ENCODE data around the gene RMND5B.

RMND5B gene

GRCh38 chr5:178106086-178106485 lies 24.7 kb upstream of the RMND5B start:
- Histone ChIP-seq H2BK12ac (ENCODE audit: low read length) (no peak overlapping the region), H3K4me1 (ENCODE audit: control insufficient read depth in 1 of 2, insufficient read depth in 2 of 2, low read length in 2 of 2) (peaks cover 10 to 12% of the 10 kb centered on the region in 2 experiments), H3K4me3 (ENCODE audit: low read depth, low read length) (no peak overlapping the region), H3K4ac (ENCODE audit: low read depth, low read length) (no peak overlapping the region), H3K27ac (ENCODE audit: low read depth, low read length) (no peak overlapping the region), H3K9me3 (ENCODE audit: insufficient read depth, low read depth, low read length) (no peaks in the 10 kb centered on the region), H3K4me2 (ENCODE audit: low read length) (no peak overlapping the region), H3K27me3 (ENCODE audit: insufficient read depth, low read length) (no peaks in the 10 kb centered on the region), H2AK5ac (ENCODE audit: low read length) (no peak overlapping the region), H3K36me3 (ENCODE audit: control insufficient read depth in 1 of 2, insufficient read depth in 2 of 2, low read length in 2 of 2) (no peaks in the 10 kb centered on the region), H3K9ac (ENCODE audit: low read length) (no peak overlapping the region), H2BK5ac (ENCODE audit: low read depth, low read length, poor library complexity) (no peak overlapping the region), H3K79me1 (ENCODE audit: low read length) (no peaks in the 10 kb centered on the region), H2AFZ (ENCODE audit: insufficient read depth, low read length, poor library complexity) (no peak overlapping the region), H3K14ac (ENCODE audit: low read length) (no peak overlapping the region), H4K12ac (ENCODE audit: low read depth, low read length) (no peak overlapping the region), H3K23ac (ENCODE audit: low read length) (no peak overlapping the region), H3K79me2 (ENCODE audit: control insufficient read depth, insufficient read depth, low read length, poor library complexity) (no peaks in the 10 kb centered on the region), H2BK120ac (ENCODE audit: insufficient read depth, low read length, poor library complexity) (no peak overlapping the region), H3K18ac (ENCODE audit: low read length) (no peak overlapping the region), H4K8ac (ENCODE audit: low read depth, low read length) (no peak overlapping the region), H4K91ac (ENCODE audit: low read depth, low read length) (no peak overlapping the region)
- no peak for DNase-seq
- WGBS (ENCODE audit: extremely low coverage, insufficient coverage, insufficient read length), result no CpG with 5 or more reads among the region's 4 CpGs

- H3K4me2 ChIP-seq (ENCODE audit: low read length), result no peak overlapping the region
- no peak overlapping the region for H3K27ac ChIP-seq (ENCODE audit: low read depth, low read length)
- no peaks in the 10 kb centered on the region for H3K9me3 ChIP-seq (ENCODE audit: insufficient read depth, low read depth, low read length)
- no peak overlapping the region for H3K18ac ChIP-seq (ENCODE audit: low read length)
- H3K9ac ChIP-seq (ENCODE audit: low read length), result no peak overlapping the region
- no peak overlapping the region for H3K4me3 ChIP-seq (ENCODE audit: low read depth, low read length)
- no CpG with 5 or more reads among the region's 13 CpGs for WGBS (ENCODE audit: extremely low coverage, insufficient coverage, insufficient read length)
- no peaks in the 10 kb centered on the region for H3K79me1 ChIP-seq (ENCODE audit: low read length)
- no peak overlapping the region for H4K12ac ChIP-seq (ENCODE audit: low read depth, low read length)
- H2BK12ac ChIP-seq (ENCODE audit: low read length), result no peak overlapping the region
- H4K8ac ChIP-seq (ENCODE audit: low read depth, low read length), result no peak overlapping the region
- H2AFZ ChIP-seq (ENCODE audit: insufficient read depth, low read length, poor library complexity), result no peak overlapping the region
- no peak overlapping the region for H3K14ac ChIP-seq (ENCODE audit: low read length)
- H2AK5ac ChIP-seq (ENCODE audit: low read length), result no peak overlapping the region
- no peak for DNase-seq
- peaks cover 10 to 12% of the 10 kb centered on the region in 2 experiments for H3K4me1 ChIP-seq (ENCODE audit: control insufficient read depth in 1 of 2, insufficient read depth in 2 of 2, low read length in 2 of 2)
- H3K79me2 ChIP-seq (ENCODE audit: control insufficient read depth, insufficient read depth, low read length, poor library complexity), result no peaks in the 10 kb centered on the region
- H3K4ac ChIP-seq (ENCODE audit: low read depth, low read length), result no peak overlapping the region
- no peak overlapping the region for H3K23ac ChIP-seq (ENCODE audit: low read length)
- H2BK120ac ChIP-seq (ENCODE audit: insufficient read depth, low read length, poor library complexity), result no peak overlapping the region
- H3K27me3 ChIP-seq (ENCODE audit: insufficient read depth, low read length), result no peaks in the 10 kb centered on the region
- no peak overlapping the region for H2BK5ac ChIP-seq (ENCODE audit: low read depth, low read length, poor library complexity)
- H4K91ac ChIP-seq (ENCODE audit: low read depth, low read length), result no peak overlapping the region
- H3K36me3 ChIP-seq (ENCODE audit: control insufficient read depth in 1 of 2, insufficient read depth in 2 of 2, low read length in 2 of 2), result no peaks in the 10 kb centered on the region
Observed at GRCh38 chr5:178106556-178107239, 24.1 kb upstream of the RMND5B start.

- Histone ChIP-seq H3K23ac (ENCODE audit: low read length) (no peak overlapping the region), H3K79me1 (ENCODE audit: low read length) (no peaks in the 10 kb centered on the region), H3K4me1 (ENCODE audit: control insufficient read depth in 1 of 2, insufficient read depth in 2 of 2, low read length in 2 of 2) (peaks cover 10 to 12% of the 10 kb centered on the region in 2 experiments), H4K12ac (ENCODE audit: low read depth, low read length) (no peak overlapping the region), H2AK5ac (ENCODE audit: low read length) (no peak overlapping the region), H3K79me2 (ENCODE audit: control insufficient read depth, insufficient read depth, low read length, poor library complexity) (no peaks in the 10 kb centered on the region), H3K18ac (ENCODE audit: low read length) (no peak overlapping the region), H2BK5ac (ENCODE audit: low read depth, low read length, poor library complexity) (no peak overlapping the region), H3K4me3 (ENCODE audit: low read depth, low read length) (no peak overlapping the region), H2BK12ac (ENCODE audit: low read length) (no peak overlapping the region), H2AFZ (ENCODE audit: insufficient read depth, low read length, poor library complexity) (peak overlapping the region; percentile 10), H3K36me3 (ENCODE audit: control insufficient read depth in 1 of 2, insufficient read depth in 2 of 2, low read length in 2 of 2) (no peaks in the 10 kb centered on the region), H3K9ac (ENCODE audit: low read length) (peak overlapping the region; percentile 29), H3K4me2 (ENCODE audit: low read length) (no peak overlapping the region), H4K91ac (ENCODE audit: low read depth, low read length) (no peak overlapping the region), H4K8ac (ENCODE audit: low read depth, low read length) (no peak overlapping the region), H2BK120ac (ENCODE audit: insufficient read depth, low read length, poor library complexity) (no peak overlapping the region), H3K4ac (ENCODE audit: low read depth, low read length) (no peak overlapping the region), H3K27ac (ENCODE audit: low read depth, low read length) (no peak overlapping the region), H3K27me3 (ENCODE audit: insufficient read depth, low read length) (no peaks in the 10 kb centered on the region), H3K14ac (ENCODE audit: low read length) (no peak overlapping the region), H3K9me3 (ENCODE audit: insufficient read depth, low read depth, low read length) (no peaks in the 10 kb centered on the region)
- no CpG with 5 or more reads among the region's 5 CpGs for WGBS (ENCODE audit: extremely low coverage, insufficient coverage, insufficient read length)
- no peak for DNase-seq
Observed at GRCh38 chr5:178107756-178108310, 23.0 kb upstream of the RMND5B start.

GRCh38 chr5:178108446-178108845 lies 22.4 kb upstream of the RMND5B start:
- WGBS (ENCODE audit: extremely low coverage, insufficient coverage, insufficient read length), result no CpG with 5 or more reads among the region's 7 CpGs
- no peak overlapping the region for H3K4me2 ChIP-seq (ENCODE audit: low read length)

More at GRCh38 chr5:178108446-178108845, 22.4 kb upstream of the RMND5B start:
- no peak overlapping the region for H4K8ac ChIP-seq (ENCODE audit: low read depth, low read length)
- no peak overlapping the region for H2BK12ac ChIP-seq (ENCODE audit: low read length)
- no peaks in the 10 kb centered on the region for H3K9me3 ChIP-seq (ENCODE audit: insufficient read depth, low read depth, low read length)
- H3K79me2 ChIP-seq (ENCODE audit: control insufficient read depth, insufficient read depth, low read length, poor library complexity), result peaks cover 2% of the 10 kb centered on the region
- no peak overlapping the region for H2BK5ac ChIP-seq (ENCODE audit: low read depth, low read length, poor library complexity)
- H3K9ac ChIP-seq (ENCODE audit: low read length), result no peak overlapping the region
- H3K18ac ChIP-seq (ENCODE audit: low read length), result no peak overlapping the region
- H2BK120ac ChIP-seq (ENCODE audit: insufficient read depth, low read length, poor library complexity), result no peak overlapping the region
- H4K91ac ChIP-seq (ENCODE audit: low read depth, low read length), result no peak overlapping the region
- peaks cover 12 to 14% of the 10 kb centered on the region in 2 experiments for H3K4me1 ChIP-seq (ENCODE audit: control insufficient read depth in 1 of 2, insufficient read depth in 2 of 2, low read length in 2 of 2)
- H4K12ac ChIP-seq (ENCODE audit: low read depth, low read length), result no peak overlapping the region
- no peak for DNase-seq
- H2AK5ac ChIP-seq (ENCODE audit: low read length), result peak overlapping the region; percentile 71
- H3K27ac ChIP-seq (ENCODE audit: low read depth, low read length), result no peak overlapping the region
- H2AFZ ChIP-seq (ENCODE audit: insufficient read depth, low read length, poor library complexity), result no peak overlapping the region
- no peaks in the 10 kb centered on the region for H3K27me3 ChIP-seq (ENCODE audit: insufficient read depth, low read length)
- no peak overlapping the region for H3K14ac ChIP-seq (ENCODE audit: low read length)
- no peak overlapping the region for H3K23ac ChIP-seq (ENCODE audit: low read length)
- no peak overlapping the region for H3K4me3 ChIP-seq (ENCODE audit: low read depth, low read length)
- no peaks in the 10 kb centered on the region for H3K36me3 ChIP-seq (ENCODE audit: control insufficient read depth in 1 of 2, insufficient read depth in 2 of 2, low read length in 2 of 2)
- peaks cover 3% of the 10 kb centered on the region for H3K79me1 ChIP-seq (ENCODE audit: low read length)
- H3K4ac ChIP-seq (ENCODE audit: low read depth, low read length), result no peak overlapping the region

Measured in trophoblast cell (in vitro differentiated cells and primary cell).